ENCODE results near the gene S100A12. TPM values are rescaled to one million over a fixed set of nuclear protein-coding genes. Genes with fewer than 3 reads are reported as not detected.

S100A12 gene
- total and polyA plus RNA-seq, 9 donors, result 0.70 to 2.4 (median 1.0) TPM; not detected in 2

- H3K4me3 ChIP-seq, result no peak overlapping the region
- no peaks in the 10 kb centered on the region for H3K4me1 ChIP-seq (ENCODE audit: insufficient read depth)
- H3K27me3 ChIP-seq, result no peaks in the 10 kb centered on the region
- no peak for TF ChIP-seq CTCF (IDR thresholded peaks at IDR 0.05)
- no peak for TF ChIP-seq POLR2A (IDR thresholded peaks at IDR 0.05)
- no peak for TF ChIP-seq EP300 (IDR thresholded peaks at IDR 0.05)
- 41 to 45% (median 42%) methylated on average over 15 of the region's 15 CpGs for WGBS, 3 donors
- DNase-seq, result no peak
- no peaks in the 10 kb centered on the region for H3K9me3 ChIP-seq
- no peak overlapping the region for H3K27ac ChIP-seq
- no peaks in the 10 kb centered on the region for H3K36me3 ChIP-seq
- intact Hi-C loops (cut with DNase I), result no loop called here
Measured at GRCh38 chr1:153404768-153405167, 29.3 kb upstream of the S100A12 start.

- Histone ChIP-seq H3K4me1 (ENCODE audit: insufficient read depth) (no peaks in the 10 kb centered on the region), H3K27me3 (no peaks in the 10 kb centered on the region), H3K4me3 (no peak overlapping the region), H3K9me3 (no peaks in the 10 kb centered on the region), H3K36me3 (no peaks in the 10 kb centered on the region), H3K27ac (no peak overlapping the region)
- TF ChIP-seq EP300 (IDR thresholded peaks at IDR 0.05) (no peak), CTCF (IDR thresholded peaks at IDR 0.05) (no peak), POLR2A (IDR thresholded peaks at IDR 0.05) (no peak)
- WGBS, 3 donors, result 69 to 75% (median 69%) methylated on average over 7 of the region's 7 CpGs
- intact Hi-C loops (cut with DNase I), result no loop called here
- DNase-seq, result no peak
Measured at GRCh38 chr1:153404086-153404635, 28.7 kb upstream of the S100A12 start.

GRCh38 chr1:153403421-153404085 lies 28.1 kb upstream of the S100A12 start:
- H3K27ac ChIP-seq, result no peak overlapping the region
- WGBS, 3 donors, result 72 to 84% (median 82%) methylated on average over 11 of the region's 11 CpGs
- no peak for DNase-seq
- intact Hi-C loops (cut with DNase I), result no loop called here
- no peaks in the 10 kb centered on the region for H3K36me3 ChIP-seq
- H3K4me1 ChIP-seq (ENCODE audit: insufficient read depth), result no peaks in the 10 kb centered on the region
- H3K9me3 ChIP-seq, result no peaks in the 10 kb centered on the region
- H3K27me3 ChIP-seq, result no peaks in the 10 kb centered on the region
- TF ChIP-seq EP300 (IDR thresholded peaks at IDR 0.05) (no peak), CTCF (IDR thresholded peaks at IDR 0.05) (no peak), POLR2A (IDR thresholded peaks at IDR 0.05) (no peak)
- H3K4me3 ChIP-seq, result no peak overlapping the region

GRCh38 chr1:153402226-153402625 lies 26.8 kb upstream of the S100A12 start:
- WGBS, 3 donors, result 56 to 66% (median 66%) methylated on average over 2 of the region's 2 CpGs
- Histone ChIP-seq H3K27ac (no peak overlapping the region), H3K27me3 (no peaks in the 10 kb centered on the region), H3K4me1 (ENCODE audit: insufficient read depth) (no peaks in the 10 kb centered on the region), H3K36me3 (no peaks in the 10 kb centered on the region), H3K4me3 (no peak overlapping the region), H3K9me3 (no peaks in the 10 kb centered on the region)
- intact Hi-C loops (cut with DNase I), result no loop called here
- DNase-seq, result no peak
- TF ChIP-seq EP300 (IDR thresholded peaks at IDR 0.05), result no peak
- TF ChIP-seq CTCF (IDR thresholded peaks at IDR 0.05), result no peak
- no peak for TF ChIP-seq POLR2A (IDR thresholded peaks at IDR 0.05)
